SK-N-SH treated with all-trans-retinoic acid at 6 μM for 48 hours (cell line): ENCODE data around the gene SLC2A4.

ENCODE experiments used
- ARNTL ChIP-seq: fragments of 450-650 bp; formaldehyde crosslinking; IDR thresholded peaks from 2 replicates; pipeline ENCODE4 v1.5.0; 2020; ENCODE audit warnings: low read depth, mild to moderate bottlenecking, moderate library complexity, borderline replicate concordance
- BACH2 ChIP-seq: fragments of 250-450 bp; sonication (Bioruptor Pico); IDR thresholded peaks from 2 replicates; pipeline ENCODE4 v1.9.0; 2021; ENCODE audit warnings: mild to moderate bottlenecking, borderline replicate concordance
- CREB5 ChIP-seq: fragments of 250-450 bp; sonication (Bioruptor Pico); IDR thresholded peaks from 2 replicates; pipeline ENCODE4 v1.5.1; 2020; ENCODE audit warnings: low read depth, mild to moderate bottlenecking, moderate library complexity
- CSDC2 ChIP-seq: fragments of 250-450 bp; sonication (Bioruptor Pico); IDR thresholded peaks from 2 replicates; pipeline ENCODE4 v1.5.0; 2020; ENCODE audit warnings: mild to moderate bottlenecking, moderate library complexity
- CSRNP3 ChIP-seq: fragments of 250-450 bp; sonication (Bioruptor Pico); IDR thresholded peaks from 2 replicates; pipeline ENCODE4 v1.5.1; 2021; ENCODE audit warnings: mild to moderate bottlenecking, moderate library complexity
- GLIS3 ChIP-seq: fragments of 250-450 bp; sonication (Bioruptor Pico); IDR thresholded peaks from 2 replicates; pipeline ENCODE4 v1.5.0; 2020; ENCODE audit warnings: mild to moderate bottlenecking, moderate library complexity
- PPARA ChIP-seq: fragments of 250-450 bp; sonication (Bioruptor Pico); IDR thresholded peaks from 2 replicates; pipeline ENCODE4 v1.5.0; 2020; ENCODE audit warnings: mild to moderate bottlenecking, borderline replicate concordance
- TCF4 ChIP-seq: fragments of 250-450 bp; sonication (Bioruptor Pico); IDR thresholded peaks from 2 replicates; pipeline ENCODE4 v1.8.0; 2021; ENCODE audit warnings: mild to moderate bottlenecking, moderate library complexity, borderline replicate concordance
- TOX ChIP-seq: fragments of 250-450 bp; sonication (Bioruptor Pico); IDR thresholded peaks from 2 replicates; pipeline ENCODE4 v1.8.0; 2021; ENCODE audit warnings: mild to moderate bottlenecking, moderate library complexity, borderline replicate concordance
- ZFP3 ChIP-seq: fragments of 250-450 bp; sonication (Bioruptor Pico); IDR thresholded peaks from 2 replicates; pipeline ENCODE4 v1.5.0; 2020; ENCODE audit warnings: mild to moderate bottlenecking, moderate library complexity
- ZFP30 ChIP-seq: fragments of 450-650 bp; formaldehyde crosslinking; IDR thresholded peaks from 2 replicates; pipeline ENCODE4 v1.5.0; 2022; ENCODE audit warnings: mild to moderate bottlenecking, moderate library complexity
- ZNF565 ChIP-seq: fragments of 450-650 bp; formaldehyde crosslinking; conservative IDR thresholded peaks from 2 replicates; pipeline ENCODE4 v1.5.0; 2020; ENCODE audit warnings: low read depth, mild to moderate bottlenecking, moderate library complexity
- TF ChIP-seq, protein P1 (sequence below): fragments of 250-450 bp; sonication (Bioruptor Pico); IDR thresholded peaks from 2 replicates; pipeline ENCODE4 v1.8.0; 2020; ENCODE audit warnings: mild to moderate bottlenecking, moderate library complexity, borderline replicate concordance
- TF ChIP-seq, protein P2 (sequence below): fragments of 250-450 bp; sonication (Bioruptor Pico); IDR thresholded peaks from 2 replicates; pipeline ENCODE4 v1.5.0; 2020; ENCODE audit warnings: mild to moderate bottlenecking, moderate library complexity

- TF ChIP-seq, protein P1, sequence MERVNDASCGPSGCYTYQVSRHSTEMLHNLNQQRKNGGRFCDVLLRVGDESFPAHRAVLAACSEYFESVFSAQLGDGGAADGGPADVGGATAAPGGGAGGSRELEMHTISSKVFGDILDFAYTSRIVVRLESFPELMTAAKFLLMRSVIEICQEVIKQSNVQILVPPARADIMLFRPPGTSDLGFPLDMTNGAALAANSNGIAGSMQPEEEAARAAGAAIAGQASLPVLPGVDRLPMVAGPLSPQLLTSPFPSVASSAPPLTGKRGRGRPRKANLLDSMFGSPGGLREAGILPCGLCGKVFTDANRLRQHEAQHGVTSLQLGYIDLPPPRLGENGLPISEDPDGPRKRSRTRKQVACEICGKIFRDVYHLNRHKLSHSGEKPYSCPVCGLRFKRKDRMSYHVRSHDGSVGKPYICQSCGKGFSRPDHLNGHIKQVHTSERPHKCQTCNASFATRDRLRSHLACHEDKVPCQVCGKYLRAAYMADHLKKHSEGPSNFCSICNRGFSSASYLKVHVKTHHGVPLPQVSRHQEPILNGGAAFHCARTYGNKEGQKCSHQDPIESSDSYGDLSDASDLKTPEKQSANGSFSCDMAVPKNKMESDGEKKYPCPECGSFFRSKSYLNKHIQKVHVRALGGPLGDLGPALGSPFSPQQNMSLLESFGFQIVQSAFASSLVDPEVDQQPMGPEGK (CRISPR knock-in tag), result no peak
- TF ChIP-seq ARNTL (CRISPR knock-in tag), result no peak
- no peak for TF ChIP-seq TOX (CRISPR knock-in tag)
- TF ChIP-seq ZFP30 (CRISPR knock-in tag), result no peak
- TF ChIP-seq ZFP3, result no peak
- no peak for TF ChIP-seq PPARA
- no peak for TF ChIP-seq CREB5 (CRISPR knock-in tag)
- TF ChIP-seq, protein P2, sequence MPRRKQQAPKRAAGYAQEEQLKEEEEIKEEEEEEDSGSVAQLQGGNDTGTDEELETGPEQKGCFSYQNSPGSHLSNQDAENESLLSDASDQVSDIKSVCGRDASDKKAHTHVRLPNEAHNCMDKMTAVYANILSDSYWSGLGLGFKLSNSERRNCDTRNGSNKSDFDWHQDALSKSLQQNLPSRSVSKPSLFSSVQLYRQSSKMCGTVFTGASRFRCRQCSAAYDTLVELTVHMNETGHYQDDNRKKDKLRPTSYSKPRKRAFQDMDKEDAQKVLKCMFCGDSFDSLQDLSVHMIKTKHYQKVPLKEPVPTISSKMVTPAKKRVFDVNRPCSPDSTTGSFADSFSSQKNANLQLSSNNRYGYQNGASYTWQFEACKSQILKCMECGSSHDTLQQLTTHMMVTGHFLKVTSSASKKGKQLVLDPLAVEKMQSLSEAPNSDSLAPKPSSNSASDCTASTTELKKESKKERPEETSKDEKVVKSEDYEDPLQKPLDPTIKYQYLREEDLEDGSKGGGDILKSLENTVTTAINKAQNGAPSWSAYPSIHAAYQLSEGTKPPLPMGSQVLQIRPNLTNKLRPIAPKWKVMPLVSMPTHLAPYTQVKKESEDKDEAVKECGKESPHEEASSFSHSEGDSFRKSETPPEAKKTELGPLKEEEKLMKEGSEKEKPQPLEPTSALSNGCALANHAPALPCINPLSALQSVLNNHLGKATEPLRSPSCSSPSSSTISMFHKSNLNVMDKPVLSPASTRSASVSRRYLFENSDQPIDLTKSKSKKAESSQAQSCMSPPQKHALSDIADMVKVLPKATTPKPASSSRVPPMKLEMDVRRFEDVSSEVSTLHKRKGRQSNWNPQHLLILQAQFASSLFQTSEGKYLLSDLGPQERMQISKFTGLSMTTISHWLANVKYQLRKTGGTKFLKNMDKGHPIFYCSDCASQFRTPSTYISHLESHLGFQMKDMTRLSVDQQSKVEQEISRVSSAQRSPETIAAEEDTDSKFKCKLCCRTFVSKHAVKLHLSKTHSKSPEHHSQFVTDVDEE, result no peak
- TF ChIP-seq GLIS3 (CRISPR knock-in tag), result no peak
- no peak for TF ChIP-seq TCF4 (CRISPR knock-in tag)
- TF ChIP-seq BACH2 (CRISPR knock-in tag), result no peak
- TF ChIP-seq CSDC2 (CRISPR knock-in tag), result no peak
- no peak for TF ChIP-seq ZNF565
- no peak for TF ChIP-seq CSRNP3 (CRISPR knock-in tag)
Observed at GRCh38 chr17:7324438-7324779, 42.9 kb downstream of the SLC2A4 start.
